A172 (cell line): ENCODE results near the gene PPP1R26. TPM values are rescaled to one million over a fixed set of nuclear protein-coding genes. Genes with fewer than 3 reads are reported as not detected.
"Not testable (repeated sequence)": the region's sequence is repeated elsewhere in the genome, so short reads cannot be mapped to it uniquely, and the experiment has no call there.

Experiments used
- DNase-seq: peaks from one replicate; pipeline ENCODE4 v3.0.0-alpha.2; 2015; ENCODE audit warnings: low spot score
- total RNA-seq: library from RNA; depleted of rRNA; stranded (reverse); fragments of >200 nt; shearing (Covaris generic); gene quantifications from 2 replicates; pipeline ENCODE4 v1.2.3, GENCODE V29; 2014

Gene PPP1R26
- total RNA-seq, 1 experiment from 2014 or later = 30.9 TPM

DNA sequence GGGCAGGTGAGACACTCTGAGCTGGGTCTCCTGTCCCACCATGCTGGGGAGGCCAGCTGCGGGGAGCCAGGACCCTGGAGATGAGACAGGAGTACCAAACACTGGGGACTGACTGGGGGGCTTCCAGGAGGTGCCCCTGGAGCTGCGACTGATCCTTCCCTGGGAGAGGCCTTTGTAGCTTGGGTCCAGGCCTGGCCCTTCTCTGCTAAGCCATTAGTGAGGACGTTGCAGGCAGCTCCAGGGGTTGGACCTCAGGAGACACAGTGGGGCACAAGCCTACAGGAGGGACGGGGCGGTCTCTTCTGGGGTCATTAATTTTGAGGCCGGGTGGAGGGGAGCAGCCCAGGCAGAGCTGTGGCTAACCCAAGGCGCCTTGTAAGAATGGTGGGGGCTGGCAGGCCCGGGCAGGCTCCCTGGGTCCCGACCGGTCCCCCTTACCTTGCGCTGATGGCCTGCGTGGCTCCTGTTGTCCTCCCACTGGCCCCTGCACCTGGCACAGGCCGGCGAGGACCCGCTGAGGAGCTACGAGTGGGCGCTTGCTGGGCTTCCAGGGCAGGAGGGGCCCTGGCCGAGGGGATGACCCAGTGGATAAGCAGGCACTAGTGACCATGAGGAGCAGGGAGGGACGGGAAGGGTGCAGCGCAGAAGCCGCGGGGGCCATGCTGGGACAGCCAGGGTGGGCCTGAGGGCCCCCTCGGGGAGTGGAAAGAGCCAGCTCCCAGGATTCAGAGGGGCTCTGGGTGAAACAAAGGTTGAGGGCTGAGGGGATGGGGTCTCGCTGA lies 26.0 kb downstream of the PPP1R26 start:
- no peak for DNase-seq

DNA sequence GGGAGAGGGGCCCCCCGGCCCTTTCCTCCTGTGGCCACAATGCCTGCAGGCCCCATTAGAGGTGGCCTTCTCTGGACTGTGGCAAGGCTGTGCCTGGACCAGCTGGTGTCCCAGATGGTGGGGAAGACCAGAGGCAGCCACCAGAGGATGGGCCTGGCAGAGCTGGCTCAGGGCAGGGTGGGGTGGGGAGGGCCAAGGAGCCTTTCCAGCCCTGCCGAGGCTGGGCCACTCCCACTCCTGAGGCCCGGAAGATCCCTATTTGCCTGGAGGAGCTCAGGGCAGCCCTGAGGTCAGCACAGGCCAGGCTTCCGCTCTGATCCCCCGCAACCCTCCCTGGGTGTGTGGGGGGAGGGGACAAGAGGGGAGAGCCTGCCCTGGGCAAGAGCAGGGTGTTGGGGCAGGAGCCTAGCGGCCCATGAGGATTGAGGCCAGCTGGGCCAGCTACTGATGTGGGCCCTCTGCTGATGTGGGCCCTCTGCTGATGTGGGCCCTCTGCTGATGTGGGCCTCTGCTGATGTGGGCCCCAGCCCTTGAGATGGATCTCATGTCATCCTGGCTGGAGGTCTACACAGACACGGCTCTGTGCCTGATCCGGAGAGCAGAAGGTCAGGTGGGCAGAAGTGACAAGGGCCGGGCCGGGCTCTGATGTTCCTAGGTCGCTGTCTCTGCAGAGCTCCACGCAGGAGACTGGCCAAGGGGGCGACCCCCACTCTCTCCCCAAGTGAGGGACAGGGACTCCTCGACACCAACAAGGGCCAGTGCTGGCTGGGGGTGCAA lies 26.9 kb downstream of the PPP1R26 start:
- DNase-seq = no peak

DNA sequence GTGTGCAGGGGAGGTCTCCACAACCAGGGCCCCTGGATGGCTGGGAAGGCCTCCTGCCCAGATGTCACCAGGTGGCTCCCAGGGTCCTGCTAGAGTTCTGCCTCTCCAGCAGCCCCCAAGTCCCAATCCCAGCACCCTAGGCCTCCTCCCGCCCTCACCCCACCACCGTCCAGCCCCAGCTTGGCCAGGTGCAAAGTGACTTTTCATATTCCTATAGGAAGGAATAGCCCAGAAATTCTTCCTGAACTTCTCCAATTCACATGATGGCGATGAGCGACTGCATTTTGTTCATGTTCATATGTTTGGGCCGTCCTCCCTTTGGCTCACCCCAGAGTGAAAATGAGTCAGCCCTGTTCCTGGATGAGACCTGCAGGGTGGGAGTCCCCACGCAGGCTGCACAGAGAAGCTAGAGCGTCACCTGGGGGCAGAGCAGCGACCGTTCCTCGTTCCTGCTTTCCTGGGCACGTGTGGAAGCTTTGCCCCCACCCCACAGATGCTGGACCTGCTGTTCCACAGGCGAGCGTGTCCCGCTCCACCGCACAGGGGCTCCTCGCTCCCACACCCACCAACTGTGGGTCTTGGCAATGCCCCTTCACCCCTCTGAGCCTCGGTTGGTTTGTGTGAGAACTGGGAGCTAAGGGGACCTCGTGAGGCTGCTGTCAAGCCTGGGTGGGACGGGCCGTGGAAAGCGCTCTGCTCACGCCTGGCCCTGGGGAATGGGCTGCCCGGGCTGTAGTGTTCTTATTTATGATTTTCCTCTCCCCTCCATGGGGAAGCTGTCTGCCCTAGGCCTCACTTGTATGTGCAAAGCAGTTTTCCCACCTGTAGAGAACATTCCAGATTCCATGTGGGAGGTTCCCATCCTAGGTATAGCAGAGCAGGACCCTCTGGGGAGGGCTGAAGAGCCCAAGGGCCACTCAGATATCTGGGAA lies 27.8 kb downstream of the PPP1R26 start:
- DNase-seq = no peak

DNA sequence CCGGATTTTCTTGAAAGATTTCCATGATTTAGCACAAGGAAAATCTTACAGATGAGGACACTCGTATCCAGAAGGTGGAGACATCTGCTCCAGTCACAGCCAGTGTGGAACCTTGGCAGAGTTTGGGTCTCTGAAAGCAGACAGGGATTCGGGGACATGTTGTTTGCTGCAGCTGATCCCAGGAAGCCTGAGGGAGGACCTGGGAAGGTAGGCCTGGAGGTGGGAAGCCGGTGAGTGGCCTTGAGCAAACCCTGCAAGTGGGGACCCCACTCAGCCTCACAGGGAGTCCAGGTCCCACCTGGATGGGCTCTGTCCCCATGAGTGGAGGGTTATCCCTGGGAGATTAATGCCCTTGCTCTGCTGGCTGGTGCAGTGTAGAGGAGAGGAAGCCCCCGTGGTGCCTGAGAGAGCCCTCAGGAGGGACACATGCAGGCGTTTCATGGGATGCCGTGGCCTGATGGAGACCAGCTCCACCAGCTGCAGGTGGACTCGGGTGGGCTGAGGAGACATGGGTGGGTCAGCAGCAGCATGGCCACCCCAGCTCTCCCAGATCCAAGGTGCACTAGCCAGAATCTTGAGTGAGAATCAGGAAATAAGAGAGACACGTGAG lies 28.7 kb downstream of the PPP1R26 start:
- DNase-seq = no peak

DNA sequence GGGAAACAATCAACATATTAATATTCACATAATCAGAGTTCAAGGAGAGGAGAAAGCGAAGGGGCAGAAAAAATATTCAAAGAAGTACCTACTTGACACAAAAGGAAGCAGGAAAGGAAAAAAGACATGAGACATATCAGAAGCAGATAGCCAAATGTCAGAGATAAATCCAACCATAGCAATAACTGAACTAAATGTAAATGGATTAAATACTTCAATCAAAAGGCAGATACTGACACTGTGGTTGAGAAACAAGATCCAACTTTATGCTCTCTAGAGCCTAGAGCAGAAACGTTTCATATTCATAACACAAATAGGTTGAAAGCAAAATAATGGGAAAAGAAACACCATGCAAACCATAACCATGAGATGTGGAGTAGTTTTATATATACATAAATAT lies 29.9 kb downstream of the PPP1R26 start:
- DNase-seq = no peak

DNA sequence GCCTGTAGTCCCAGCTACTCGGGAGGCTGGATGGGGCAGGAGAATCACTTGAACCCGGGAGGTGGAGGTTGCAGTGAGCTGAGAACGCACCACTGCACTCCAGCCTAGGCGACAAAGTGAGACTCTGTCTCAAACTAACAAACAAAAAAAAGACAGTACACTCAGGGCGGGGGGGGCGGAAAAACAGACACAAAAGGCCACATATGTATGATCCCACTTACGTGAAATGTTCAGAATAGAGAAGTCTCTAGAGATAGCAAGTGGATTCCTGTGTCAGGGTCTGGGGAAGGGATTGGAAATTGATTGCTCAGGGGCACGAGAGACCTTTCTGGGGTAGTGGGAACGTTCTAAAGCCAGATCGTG lies 32.6 kb downstream of the PPP1R26 start:
- DNase-seq = no peak

DNA sequence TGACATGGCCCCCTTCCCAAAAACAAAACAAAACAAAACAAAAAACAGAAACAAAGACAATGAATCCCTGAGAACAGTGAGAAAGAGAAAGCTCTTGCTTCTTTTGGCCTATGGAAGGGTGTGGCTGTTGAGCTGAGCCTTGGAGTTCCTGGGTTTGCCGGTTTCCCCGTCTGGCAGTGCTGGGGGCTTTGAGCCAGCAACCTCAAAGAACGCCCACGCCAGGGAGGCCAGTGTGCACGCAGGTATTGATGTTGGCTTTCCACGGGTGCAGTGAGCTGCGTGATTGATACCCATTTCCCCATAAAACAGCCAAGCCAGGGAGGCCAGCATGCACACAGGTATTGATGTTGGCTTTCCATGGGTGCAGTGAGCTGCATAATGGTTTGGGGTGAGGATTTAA lies 33.3 kb downstream of the PPP1R26 start:
- no peak for DNase-seq

DNA sequence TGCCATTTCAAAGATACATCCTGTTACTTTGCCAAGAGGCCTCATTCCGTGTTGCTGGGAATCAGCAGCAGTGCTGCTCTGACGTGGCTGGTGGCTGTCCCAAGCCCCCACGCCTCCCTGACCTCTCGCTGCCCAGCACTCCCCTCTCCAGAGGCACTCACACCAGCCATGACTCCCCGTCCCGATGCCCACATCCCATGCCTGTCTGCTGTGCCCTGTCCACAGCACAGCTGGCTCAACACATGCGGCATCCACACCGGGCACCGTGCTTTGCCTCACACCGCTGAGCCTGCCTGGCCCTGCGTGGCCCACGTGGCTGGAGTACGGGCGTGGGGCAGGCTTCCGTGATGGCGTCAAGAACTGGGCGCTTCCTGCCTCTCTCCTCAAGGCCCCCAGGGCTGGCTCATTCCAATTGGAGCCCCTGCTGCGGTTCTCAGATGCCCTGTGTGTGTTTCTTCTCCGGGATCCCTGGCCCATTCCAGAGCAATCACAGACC lies 33.8 kb downstream of the PPP1R26 start:
- no peak for DNase-seq

DNA sequence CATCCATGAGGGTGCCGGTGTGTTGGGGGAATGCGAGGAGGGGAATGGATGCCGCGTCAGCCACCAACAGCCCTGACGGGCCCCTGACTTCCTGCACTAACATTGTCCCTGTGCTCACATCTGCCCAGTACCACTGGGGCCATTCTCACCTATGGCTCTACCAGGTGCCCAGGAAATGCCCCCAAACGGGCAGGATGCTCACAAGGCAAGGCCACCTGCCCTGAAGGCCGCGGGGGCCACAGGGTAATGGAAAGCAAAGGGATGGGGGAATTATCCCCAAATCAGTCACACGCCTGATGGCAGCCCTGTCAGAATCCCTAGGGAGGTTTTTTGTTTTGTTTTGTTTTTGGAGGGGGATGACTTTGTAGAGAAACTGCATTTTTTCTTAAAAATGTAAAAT lies 34.3 kb downstream of the PPP1R26 start:
- DNase-seq = not testable (repeated sequence)

DNA sequence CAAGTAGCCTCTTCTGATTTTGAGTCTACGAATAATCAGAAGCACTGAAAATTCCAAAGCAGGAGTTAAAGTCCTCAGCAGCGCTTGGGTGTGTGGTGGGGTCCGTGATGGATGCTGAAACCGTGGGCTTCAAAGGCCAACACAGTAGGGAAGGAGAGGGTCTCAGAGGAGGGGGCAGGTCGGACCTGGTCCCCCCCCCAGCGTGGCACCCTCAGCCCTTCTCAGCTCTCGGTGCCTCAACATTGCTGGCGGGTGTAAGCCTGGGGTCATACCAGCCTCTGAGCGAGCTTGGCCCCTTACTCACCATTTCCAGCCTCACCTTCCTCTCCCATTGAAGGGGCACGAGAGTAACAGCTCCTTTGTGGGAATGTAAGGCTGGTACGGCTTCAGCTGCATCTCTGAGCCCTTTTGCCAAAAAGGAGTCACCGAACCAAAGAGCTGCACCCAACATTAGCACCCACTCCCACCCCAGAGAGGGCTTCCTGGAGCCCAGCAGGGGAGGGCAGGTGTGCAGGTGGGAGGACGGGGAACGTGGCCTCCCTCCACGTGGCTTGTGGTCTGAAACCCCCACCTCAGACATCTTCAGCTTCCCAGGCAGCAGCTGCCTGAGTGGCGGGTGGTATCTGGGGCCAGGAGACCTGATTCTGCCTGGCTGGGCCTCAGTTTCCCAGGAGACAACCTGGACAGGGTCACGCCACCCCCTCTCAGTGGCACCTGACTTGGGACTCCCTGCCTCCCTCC lies 34.9 kb downstream of the PPP1R26 start:
- no peak for DNase-seq

DNA sequence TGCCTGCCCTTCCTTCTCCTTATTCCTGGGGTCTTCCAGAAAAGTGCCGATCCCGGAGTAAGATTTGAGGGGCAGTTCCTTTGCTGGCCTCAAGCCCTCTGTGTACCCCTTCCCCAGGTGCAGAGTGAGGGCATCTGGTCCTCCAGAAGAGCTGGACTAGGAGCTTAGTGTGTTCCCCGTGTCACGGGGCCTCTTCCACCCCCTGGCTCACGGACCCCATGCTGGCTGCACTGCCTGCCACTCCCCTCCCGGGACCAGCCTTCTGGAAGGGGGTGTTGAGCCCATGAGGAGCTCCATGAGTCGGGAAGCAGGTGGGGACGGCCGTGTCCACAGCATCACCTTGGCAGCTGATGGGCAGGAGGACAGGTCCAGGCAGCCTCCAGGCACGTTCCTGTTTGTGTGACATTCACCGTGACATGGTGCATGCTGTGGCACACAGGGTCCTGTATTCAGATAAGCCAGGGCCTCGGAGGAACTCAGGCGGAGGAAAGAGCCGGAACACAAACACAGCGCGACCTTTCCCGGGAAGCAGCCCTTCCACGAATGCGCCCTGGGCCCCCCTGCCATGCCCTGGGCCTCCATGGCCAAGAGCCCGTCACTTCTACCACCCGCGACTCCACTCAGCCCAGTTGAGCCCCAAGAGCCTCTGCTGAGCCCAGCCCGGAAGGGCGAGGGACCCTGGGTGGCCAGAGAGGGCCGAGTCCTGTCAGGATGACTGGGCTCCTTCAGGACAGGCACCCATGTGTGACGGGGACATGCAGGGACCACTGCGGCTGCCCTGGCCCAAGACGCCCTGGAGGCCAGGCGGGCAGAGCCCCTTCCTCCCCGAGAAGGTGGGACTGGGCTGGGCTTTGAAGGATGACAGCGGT lies 35.7 kb downstream of the PPP1R26 start:
- no peak for DNase-seq

DNA sequence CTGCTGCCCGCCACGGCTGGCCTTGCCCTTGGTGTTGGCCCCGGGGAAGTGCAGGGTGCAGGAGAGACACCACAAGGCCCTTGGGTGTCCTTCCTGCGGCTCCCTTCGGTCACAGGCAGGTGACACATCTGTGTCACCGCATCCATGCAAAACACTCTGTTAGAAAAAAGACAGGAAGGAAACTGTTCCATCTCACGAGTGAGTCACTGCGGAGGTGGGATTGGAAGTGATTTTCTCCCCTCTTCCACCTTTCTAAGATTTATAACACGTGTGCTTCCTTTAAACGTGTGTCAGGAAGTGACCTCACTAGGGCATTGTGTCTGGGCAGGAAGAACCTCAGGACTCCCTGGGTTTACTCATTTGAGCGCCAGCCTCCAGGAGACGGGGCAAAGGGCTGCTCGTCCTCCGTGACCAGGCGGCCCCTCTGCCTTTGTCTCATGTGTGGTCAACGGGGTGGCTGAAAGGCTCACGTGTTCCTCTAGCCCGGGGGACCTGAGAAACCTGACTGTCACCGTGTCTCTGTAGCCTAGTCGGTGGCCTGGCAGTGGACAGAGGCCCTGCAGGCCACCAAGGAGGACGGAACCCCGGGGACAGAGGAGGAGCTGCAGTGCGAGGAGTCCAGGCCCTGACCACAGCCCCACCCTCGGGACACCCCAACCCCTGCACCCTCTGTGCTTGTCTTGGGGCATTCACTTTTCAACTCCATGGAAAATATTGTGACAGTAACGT lies 36.7 kb downstream of the PPP1R26 start:
- peak; percentile 59 for DNase-seq

DNA sequence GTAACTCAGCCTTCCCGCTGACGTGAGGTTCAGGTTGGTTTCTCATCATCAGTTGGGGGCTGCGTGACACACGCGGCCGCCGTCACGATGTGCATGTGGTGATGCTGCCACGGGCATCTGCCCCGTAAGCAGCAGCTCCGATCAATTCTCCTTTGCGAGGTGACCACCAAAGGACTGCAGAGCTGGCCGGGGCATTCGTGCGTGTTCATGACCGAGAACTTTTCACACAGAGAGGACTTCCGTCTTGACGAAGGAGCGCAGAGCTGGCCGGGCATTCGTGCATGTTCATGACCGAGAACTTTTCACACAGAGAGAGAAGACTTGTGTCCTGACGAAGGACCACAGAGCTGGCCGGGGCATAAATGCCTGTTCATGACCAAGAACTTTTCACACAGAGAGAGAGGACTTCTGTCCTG lies 37.8 kb downstream of the PPP1R26 start:
- no peak for DNase-seq

DNA sequence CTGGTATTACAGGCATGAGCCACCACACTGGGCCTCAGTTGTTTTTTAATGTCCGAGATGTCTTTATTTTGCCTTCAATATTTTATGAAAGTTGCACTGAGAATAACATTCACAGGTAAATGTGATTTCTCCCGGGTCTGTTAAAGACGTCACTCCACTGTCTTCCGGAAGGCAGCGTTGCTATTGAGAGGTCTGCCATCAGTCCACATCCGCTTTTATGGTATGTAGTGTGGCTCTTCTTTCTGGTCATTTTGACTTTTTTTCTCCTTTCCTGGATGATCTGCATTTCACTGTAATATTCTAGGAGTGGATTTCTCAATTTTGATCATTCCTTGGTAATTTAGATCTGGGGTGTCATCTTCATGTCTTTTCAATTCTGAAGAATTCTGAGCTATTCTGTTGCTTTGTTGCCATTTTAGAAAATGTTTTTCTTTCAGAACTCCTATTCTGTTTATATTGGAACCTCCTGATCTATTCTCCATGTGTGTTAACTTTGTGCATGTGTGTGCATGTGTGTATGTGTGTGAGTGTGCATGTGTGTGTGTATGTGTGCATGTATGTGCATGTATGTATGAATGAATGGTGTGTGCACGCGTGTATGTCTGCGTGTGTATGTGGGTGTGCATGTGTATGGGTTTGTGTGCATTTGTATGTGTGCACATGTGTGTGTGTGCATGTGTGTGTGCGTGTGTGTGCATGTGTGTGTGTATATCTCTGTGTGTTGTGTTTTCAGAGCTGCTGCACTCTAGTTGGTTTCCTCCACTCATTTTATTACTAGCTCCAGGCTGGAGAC lies 39.8 kb downstream of the PPP1R26 start:
- no peak for DNase-seq

DNA sequence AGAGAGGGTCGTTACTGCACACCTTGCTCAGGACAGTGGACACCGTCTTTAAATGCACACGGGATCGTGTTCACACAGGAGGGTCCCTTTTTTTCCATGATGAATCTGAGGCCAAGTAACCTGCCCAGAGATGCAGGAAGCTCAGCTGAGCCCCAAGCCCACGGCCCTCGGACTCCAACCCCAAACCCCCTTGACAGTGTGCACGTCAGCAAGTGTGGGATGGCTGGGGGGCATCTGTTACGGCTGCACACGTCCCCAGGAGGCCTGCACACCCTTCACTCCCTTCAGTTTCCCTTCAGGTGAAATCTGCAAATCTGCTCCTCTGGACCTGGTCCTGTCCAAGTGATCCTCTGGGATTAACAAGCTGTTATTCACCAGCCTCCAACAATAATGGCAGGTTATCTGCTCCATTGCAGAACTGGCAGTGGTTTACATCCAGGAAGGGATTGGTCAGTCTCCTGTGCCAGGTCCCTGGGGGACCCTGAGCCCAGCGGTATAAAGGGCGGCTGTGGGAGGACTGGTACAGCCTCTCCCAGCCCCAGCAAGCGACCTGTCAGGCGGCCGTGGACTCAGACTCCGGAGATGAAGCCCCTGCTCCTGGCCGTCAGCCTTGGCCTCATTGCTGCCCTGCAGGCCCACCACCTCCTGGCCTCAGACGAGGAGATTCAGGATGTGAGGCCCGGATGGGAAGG lies 41.5 kb downstream of the PPP1R26 start, which contains the start of gene LCN1:
Gene LCN1, plus strand, starts transcription at position 525 of the 692 bp plus-strand sequence. Its CDS starts 58 bp downstream, at position 583.
- DNase-seq = no peak

DNA sequence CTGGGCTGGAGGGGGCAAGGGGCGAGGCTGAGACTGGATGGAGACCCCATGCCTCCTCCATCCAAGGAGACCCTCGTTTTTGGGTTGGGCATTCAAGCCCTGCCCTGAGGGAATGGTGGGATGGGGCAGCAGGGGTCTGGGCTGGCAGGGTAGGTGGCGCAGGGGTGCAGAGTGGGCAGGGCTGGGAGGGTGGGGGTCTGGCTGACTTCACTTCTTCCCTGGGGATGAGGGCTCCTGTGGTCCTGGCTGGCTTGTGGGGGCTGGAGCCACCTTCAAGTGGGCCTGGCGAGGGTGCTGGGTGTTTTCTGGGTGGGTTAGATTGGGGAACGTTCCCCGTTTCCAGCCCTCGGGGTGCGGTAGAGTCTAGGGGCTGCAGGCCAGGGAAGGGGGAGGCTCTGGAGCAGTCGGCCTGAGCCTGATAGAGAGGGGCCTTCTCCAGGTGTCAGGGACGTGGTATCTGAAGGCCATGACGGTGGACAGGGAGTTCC lies 42.1 kb downstream of the PPP1R26 start:
- no peak for DNase-seq

DNA sequence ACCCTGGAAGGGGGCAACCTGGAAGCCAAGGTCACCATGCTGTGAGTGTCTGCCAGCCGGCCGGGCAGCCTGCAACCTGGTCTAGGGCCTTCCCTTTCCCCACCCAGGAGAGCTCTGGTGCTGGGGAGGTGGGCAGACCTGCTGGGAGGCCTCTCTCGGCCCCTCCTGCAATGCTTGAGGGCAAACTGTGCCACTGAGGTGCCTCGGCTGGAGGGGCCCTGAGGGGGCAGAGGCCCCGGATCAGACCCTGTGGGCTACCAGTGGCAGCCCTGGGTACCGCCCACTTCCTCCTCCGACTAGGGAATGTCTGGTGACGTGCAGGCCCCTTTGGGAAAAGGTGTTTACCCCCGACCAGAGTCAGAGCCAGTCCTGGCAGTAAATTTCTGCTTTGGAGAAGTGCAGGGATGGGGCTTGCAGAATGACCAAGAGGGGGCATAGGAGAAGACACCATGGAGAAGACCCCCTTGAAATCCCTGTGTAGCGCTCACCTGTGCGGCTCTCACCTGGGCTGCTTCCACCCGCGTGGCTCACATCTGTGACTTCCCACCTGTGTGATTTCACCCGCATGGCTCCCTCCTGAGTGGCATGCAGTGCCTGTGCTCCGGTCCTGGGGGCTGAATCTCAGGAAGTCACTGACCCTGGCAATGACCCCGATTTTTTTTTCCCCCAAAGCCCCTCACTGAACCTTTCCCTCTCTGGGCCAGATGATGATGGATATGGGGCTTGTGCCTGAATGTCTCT lies 42.7 kb downstream of the PPP1R26 start:
- no peak for DNase-seq
